ENCODE data around the gene AKAP6. TPM values are rescaled to one million over a fixed set of nuclear protein-coding genes. Genes with fewer than 3 reads are reported as not detected.

Gene AKAP6
- total RNA-seq, 1 experiment from 2014 or later, result 1.1 TPM

DNA sequence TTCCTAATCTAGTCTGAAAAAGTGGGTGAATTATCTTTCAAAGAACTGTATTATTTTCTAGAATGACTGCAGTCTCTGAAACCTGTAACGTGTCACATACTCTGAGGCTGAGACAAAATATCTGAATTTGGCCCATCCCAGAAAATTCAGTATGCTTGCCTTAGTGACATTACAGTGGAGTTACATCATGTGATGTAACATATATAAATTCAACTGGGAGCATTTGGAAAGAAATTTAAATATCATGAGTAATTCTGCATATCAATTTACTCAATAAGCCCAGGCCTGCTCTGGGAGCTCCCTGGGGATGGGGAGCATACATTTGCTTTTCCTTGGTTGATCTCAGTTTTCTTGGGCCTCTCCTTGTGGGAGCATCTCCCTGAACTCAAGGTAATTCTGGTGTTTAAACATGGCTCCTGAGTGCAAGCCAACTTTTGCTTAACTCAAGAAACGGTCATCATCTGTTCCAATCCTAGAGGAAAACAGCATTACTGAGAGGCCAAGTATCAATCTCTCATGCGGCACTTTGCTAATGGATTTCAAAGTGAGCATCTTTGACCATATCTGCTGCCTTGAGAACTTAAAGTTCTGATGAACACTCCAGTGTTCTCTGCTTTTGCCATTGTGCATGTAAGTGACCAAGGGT, 54.4 kb downstream of the AKAP6 start:
- Mint-ChIP-seq H3K36me3 (ENCODE audit: insufficient read depth in 1 of 3, low read depth in 3 of 3) (no peaks in the 10 kb centered on the region), H3K4me1 (no peaks in the 10 kb centered on the region), H3K27me3 (ENCODE audit: low read depth) (no peaks in the 10 kb centered on the region), H3K4me3 (no peak overlapping the region), H3K9me3 (no peaks in the 10 kb centered on the region), H3K27ac (no peak overlapping the region)
- Histone ChIP-seq H2AFZ (ENCODE audit: low read length) (no peak overlapping the region), H4K20me1 (ENCODE audit: control insufficient read depth, insufficient read depth, insufficient read length) (no peaks in the 10 kb centered on the region), H3K27me3 (ENCODE audit: insufficient read depth, low read length) (no peaks in the 10 kb centered on the region), H3K4me2 (ENCODE audit: insufficient read depth, insufficient read length, low read length) (no peak overlapping the region), H3K18ac (ENCODE audit: insufficient read length, low read depth, low read length) (no peak overlapping the region), H2BK5ac (ENCODE audit: insufficient read length, low read length) (no peak overlapping the region), H4K5ac (ENCODE audit: insufficient read length, low read depth, low read length) (no peak overlapping the region), H2BK20ac (ENCODE audit: low read depth, low read length, poor library complexity, severe bottlenecking) (no peak overlapping the region), H3K27ac (ENCODE audit: insufficient read length, low read depth, low read length) (no peak overlapping the region), H3K23me2 (ENCODE audit: insufficient read length, low read depth, low read length, poor library complexity, severe bottlenecking) (no peaks in the 10 kb centered on the region), H3K14ac (ENCODE audit: insufficient read depth, low read length) (no peak overlapping the region), H2BK15ac (ENCODE audit: low read depth, low read length) (no peak overlapping the region), H4K91ac (ENCODE audit: insufficient read length, low read depth, low read length) (no peak overlapping the region), H3K9ac (ENCODE audit: extremely low read depth, insufficient read length, low read length) (no peak overlapping the region), H2AK5ac (ENCODE audit: insufficient read length, low read length) (no peak overlapping the region), H3K79me1 (ENCODE audit: insufficient read depth, low read depth, low read length, poor library complexity, severe bottlenecking) (no peaks in the 10 kb centered on the region), H4K8ac (replicated peaks; ENCODE audit: insufficient read length, low read depth, low read length) (no peak overlapping the region), H2BK12ac (ENCODE audit: insufficient read length, low read depth, low read length) (no peak overlapping the region), H3K79me2 (ENCODE audit: insufficient read depth, low read length) (no peaks in the 10 kb centered on the region), H3T11ph (ENCODE audit: low read length) (no peak overlapping the region), H3K23ac (ENCODE audit: insufficient read length, low read depth, low read length) (no peak overlapping the region), H3K9me3 (ENCODE audit: control insufficient read depth, low read depth, low read length) (no peaks in the 10 kb centered on the region), H3K4ac (ENCODE audit: low read depth, low read length) (no peak overlapping the region), H3K56ac (ENCODE audit: insufficient read length, low read depth, low read length) (no peak overlapping the region), H2BK120ac (ENCODE audit: low read depth, low read length, poor library complexity, severe bottlenecking) (no peak overlapping the region), H3K4me1 (ENCODE audit: insufficient read depth, low read length) (no peaks in the 10 kb centered on the region)
- TF ChIP-seq, protein P1, sequence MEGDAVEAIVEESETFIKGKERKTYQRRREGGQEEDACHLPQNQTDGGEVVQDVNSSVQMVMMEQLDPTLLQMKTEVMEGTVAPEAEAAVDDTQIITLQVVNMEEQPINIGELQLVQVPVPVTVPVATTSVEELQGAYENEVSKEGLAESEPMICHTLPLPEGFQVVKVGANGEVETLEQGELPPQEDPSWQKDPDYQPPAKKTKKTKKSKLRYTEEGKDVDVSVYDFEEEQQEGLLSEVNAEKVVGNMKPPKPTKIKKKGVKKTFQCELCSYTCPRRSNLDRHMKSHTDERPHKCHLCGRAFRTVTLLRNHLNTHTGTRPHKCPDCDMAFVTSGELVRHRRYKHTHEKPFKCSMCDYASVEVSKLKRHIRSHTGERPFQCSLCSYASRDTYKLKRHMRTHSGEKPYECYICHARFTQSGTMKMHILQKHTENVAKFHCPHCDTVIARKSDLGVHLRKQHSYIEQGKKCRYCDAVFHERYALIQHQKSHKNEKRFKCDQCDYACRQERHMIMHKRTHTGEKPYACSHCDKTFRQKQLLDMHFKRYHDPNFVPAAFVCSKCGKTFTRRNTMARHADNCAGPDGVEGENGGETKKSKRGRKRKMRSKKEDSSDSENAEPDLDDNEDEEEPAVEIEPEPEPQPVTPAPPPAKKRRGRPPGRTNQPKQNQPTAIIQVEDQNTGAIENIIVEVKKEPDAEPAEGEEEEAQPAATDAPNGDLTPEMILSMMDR (conservative IDR thresholded peaks at IDR 0.05), result no peak
- DNase-seq, result no peak
- WGBS (ENCODE audit: extremely low coverage, insufficient read length, low lambda C conversion rate), result no CpG with 5 or more reads among the region's 3 CpGs

All from H9 (cell line).